IMR-90 (cell line): ENCODE measurements around the gene BBS7. TPM values are rescaled to one million over a fixed set of nuclear protein-coding genes. Genes with fewer than 3 reads are reported as not detected.
A peak's percentile ranks its signal among the peaks of the same experiment; 100 is the strongest.

ENCODE experiments used
- ATAC-seq: fragments of 200-7000 bp; cut with Tn5 transposase; 2 replicates; pipeline ENCODE4 v1.9.1; 2020; ENCODE audit warnings: low read depth, mild to moderate bottlenecking, moderate library complexity
- BruUV-seq: library from RNA; stranded (reverse); fragments of 400-500 nt; replicated peaks from 2 replicates; lab custom pipeline; 2021; lab: Mats Ljungman, UMichigan
- CTCF ChIA-PET: fragments of 300-600 bp; formaldehyde crosslinking; extraction: SDS; loops from one replicate; lab custom pipeline; 2021; ENCODE audit warnings: antibody characterized with exemption; lab: Yijun Ruan, JAX
- POLR2A ChIA-PET: fragments of 300-600 bp; sonication (Branson Sonifier 250); formaldehyde crosslinking; loops from one replicate; lab custom pipeline; 2022; ENCODE audit warnings: antibody characterized with exemption; ENCODE audit not compliant: unreplicated experiment; lab: Charles Lee
- DNase-seq: peaks from one replicate; pipeline ENCODE4 v3.0.0; 2013
- H2AFZ ChIP-seq: replicated peaks from 2 replicates; pipeline ENCODE3; 2013; ENCODE audit warnings: low read length, mild to moderate bottlenecking; ENCODE audit not compliant: poor library complexity
- H2AK5ac ChIP-seq: 2 replicates; pipeline ENCODE4 v1.6.1; 2013; ENCODE audit warnings: low read depth, low read length, inconsistent platforms
- H2AK9ac ChIP-seq: replicated peaks from 2 replicates; pipeline ENCODE3; 2013; ENCODE audit warnings: mild to moderate bottlenecking, low read depth, low read length, moderate library complexity; ENCODE audit not compliant: poor library complexity
- H2BK120ac ChIP-seq: 2 replicates; pipeline ENCODE4 v1.6.1; 2013; ENCODE audit warnings: low read depth, low read length, inconsistent platforms
- H2BK15ac ChIP-seq: 3 replicates; pipeline ENCODE4 v1.6.1; 2013; ENCODE audit warnings: low read depth, low read length, inconsistent platforms
- H2BK20ac ChIP-seq: 2 replicates; pipeline ENCODE4 v1.6.1; 2013; ENCODE audit warnings: low read depth, mild to moderate bottlenecking, inconsistent platforms, low read length, moderate library complexity
- H2BK5ac ChIP-seq: 2 replicates; pipeline ENCODE4 v1.6.1; 2013; ENCODE audit warnings: mild to moderate bottlenecking, low read depth, low read length, inconsistent platforms; ENCODE audit not compliant: poor library complexity, severe bottlenecking
- H3K14ac ChIP-seq: replicated peaks from 2 replicates; pipeline ENCODE4 v1.6.1; 2013; ENCODE audit warnings: low read depth, low read length, inconsistent platforms
- H3K18ac ChIP-seq: 2 replicates; pipeline ENCODE4 v1.6.1; 2013; ENCODE audit warnings: low read depth, low read length, control low read depth
- H3K23ac ChIP-seq: 2 replicates; pipeline ENCODE4 v1.6.1; 2013; ENCODE audit warnings: low read depth, low read length, inconsistent platforms
- H3K27ac ChIP-seq: 2 replicates; pipeline ENCODE4 v1.5.1; 2013; ENCODE audit warnings: mild to moderate bottlenecking, control low read depth, low read length; ENCODE audit not compliant: insufficient read depth
- H3K27me3 ChIP-seq: 2 replicates; pipeline ENCODE4 v1.6.1; 2013; ENCODE audit warnings: low read length; ENCODE audit not compliant: control insufficient read depth, insufficient read depth
- H3K36me3 ChIP-seq: 2 replicates; pipeline ENCODE4 v1.6.1; 2013; ENCODE audit warnings: low read length, mixed read lengths; ENCODE audit not compliant: control insufficient read depth, insufficient read depth
- H3K4ac ChIP-seq: 2 replicates; pipeline ENCODE4 v1.6.1; 2013; ENCODE audit warnings: low read depth, low read length, inconsistent platforms
- H3K4me1 ChIP-seq: 2 replicates; pipeline ENCODE4 v1.6.1; 2013; ENCODE audit warnings: low read length, mixed read lengths; ENCODE audit not compliant: control insufficient read depth, insufficient read depth
- H3K4me2 ChIP-seq: 2 replicates; pipeline ENCODE4 v1.6.1; 2013; ENCODE audit warnings: low read depth, mild to moderate bottlenecking, control low read depth, low read length, moderate library complexity
- H3K4me3 ChIP-seq: 2 replicates; pipeline ENCODE4 v1.5.1; 2013; ENCODE audit warnings: low read depth, mild to moderate bottlenecking, control low read depth, low read length, moderate library complexity; ENCODE audit not compliant: insufficient read depth
- H3K56ac ChIP-seq: 2 replicates; pipeline ENCODE4 v1.6.1; 2013; ENCODE audit warnings: low read length, inconsistent platforms; ENCODE audit not compliant: insufficient read depth; ENCODE audit errors: extremely low read depth
- H3K79me1 ChIP-seq, 2 experiments: 2 replicates each; pipeline ENCODE4 v1.6.1; 2013; ENCODE audit warnings: low read length in 2 of 2, inconsistent platforms in 1 of 2, low read depth in 1 of 2
- H3K9ac ChIP-seq: 2 replicates; pipeline ENCODE4 v1.6.1; 2013; ENCODE audit warnings: low read depth, low read length, control low read depth
- H3K9me1 ChIP-seq: 2 replicates; pipeline ENCODE4 v1.6.1; 2013; ENCODE audit warnings: low read length, inconsistent platforms; ENCODE audit not compliant: insufficient read depth
- H3K9me3 ChIP-seq: 2 replicates; pipeline ENCODE4 v1.6.1; 2013; ENCODE audit warnings: low read length; ENCODE audit not compliant: control insufficient read depth, insufficient read depth
- H4K20me1 ChIP-seq: 2 replicates; pipeline ENCODE4 v1.6.1; 2013; ENCODE audit warnings: low read length, inconsistent platforms; ENCODE audit not compliant: insufficient read depth
- H4K5ac ChIP-seq: 2 replicates; pipeline ENCODE4 v1.6.1; 2013; ENCODE audit warnings: mild to moderate bottlenecking, low read depth, low read length, control low read depth
- H4K8ac ChIP-seq, 2 experiments: 2 replicates each; pipeline ENCODE4 v1.6.1; 2013; ENCODE audit warnings: low read depth in 2 of 2, low read length in 2 of 2, control low read depth in 1 of 2, inconsistent platforms in 1 of 2
- H4K91ac ChIP-seq: 2 replicates; pipeline ENCODE4 v1.6.1; 2013; ENCODE audit warnings: low read depth, low read length, inconsistent platforms; ENCODE audit not compliant: insufficient read depth
- CEBPB ChIP-seq: IDR thresholded peaks from 2 replicates; pipeline ENCODE4 v1.6.1; 2012; ENCODE audit warnings: low read depth, low read length, improper control_type of control experiment
- FOS ChIP-seq: fragments of 150-350 bp; IDR thresholded peaks from 2 replicates; pipeline ENCODE4 v1.6.1; 2016; ENCODE audit warnings: low read depth, low read length
- MXI1 ChIP-seq: IDR thresholded peaks from 2 replicates; pipeline ENCODE4 v1.6.1; 2012; ENCODE audit warnings: low read depth, mild to moderate bottlenecking, low read length, moderate library complexity, borderline replicate concordance
- WGBS, 2 experiments: methylation state at CpG; one replicate each; pipeline versions ENCODE4 v1.1.5 to v1.1.7; 2013; ENCODE audit warnings: missing lambda C conversion rate in 2 of 2; ENCODE audit not compliant: insufficient read length in 1 of 2; ENCODE audit errors: extremely low coverage in 2 of 2; 5-methylcytosine and 5-hydroxymethylcytosine counted together
- dilution Hi-C: fragments of 300-500 bp; cut with HindIII; formaldehyde crosslinking; loops from one replicate; pipeline ENCODE4 v1.14.3; 2018; ENCODE audit warnings: low sequenced_read_pairs; ENCODE audit not compliant: unreplicated experiment
- in situ Hi-C: fragments of 300-500 bp; cut with MboI; formaldehyde crosslinking; loops from 3 replicates; pipeline ENCODE4 v1.14.3; 2019; ENCODE audit warnings: low sequenced_read_pairs, inconsistent platforms, mixed read lengths
- intact Hi-C: fragments of 100-400 bp; cut with micrococcal nuclease; formaldehyde crosslinking; loops from 2 replicates; pipeline ENCODE4 v1.10.0; 2022
- polyA plus RNA-seq, 3 experiments: library from polyadenylated mRNA; depleted of rRNA; stranded (reverse); fragments of >200 nt; gene quantifications; 2 replicates each; pipeline ENCODE4 v1.2.3, GENCODE V29; 2012; ENCODE audit warnings: low replicate concordance in 1 of 3
- total RNA-seq: library from RNA; depleted of rRNA; stranded (reverse); fragments of >200 nt; gene quantifications from 2 replicates; pipeline ENCODE4 v1.2.3, GENCODE V29; 2012

Gene BBS7
- total and polyA plus RNA-seq, 2 of the 4 experiments (the other 2 are of a cell fraction): 23.0 to 32.3 TPM

GRCh38 chr4:121827853-121828252, 42.4 kb downstream of the BBS7 start:
- Histone ChIP-seq H4K91ac (no peak overlapping the region), H3K9me3 (no peaks in the 10 kb centered on the region)
- no TSS peak for BruUV-seq

More at GRCh38 chr4:121827853-121828252, 42.4 kb downstream of the BBS7 start:
- Histone ChIP-seq H3K4me2 (no peak overlapping the region), H4K20me1 (no peaks in the 10 kb centered on the region), H2BK5ac (no peak overlapping the region), H3K36me3 (peaks cover 8% of the 10 kb centered on the region), H3K9ac (no peak overlapping the region), H3K56ac (no peak overlapping the region), H3K27me3 (no peaks in the 10 kb centered on the region), H3K23ac (no peak overlapping the region), H3K4me3 (no peak overlapping the region), H2AK9ac (no peak overlapping the region), H2BK20ac (no peak overlapping the region), H3K14ac (no peak overlapping the region), H2AFZ (no peak overlapping the region), H3K9me1 (no peaks in the 10 kb centered on the region; the same call in 1 of the 2 replicates), H3K4me1 (no peaks in the 10 kb centered on the region), H4K5ac (no peak overlapping the region), H3K18ac (no peak overlapping the region), H3K79me1 (0 out of 4 replicates have a peak, but pooled peaks cover 0 to 2% of the 10 kb centered on the region in 2 experiments), H4K8ac (no peak overlapping the region), H3K27ac (no peak overlapping the region), H2BK120ac (no peak overlapping the region), H3K4ac (no peak overlapping the region), H2BK15ac (no peak overlapping the region), H2AK5ac (no peak overlapping the region)
- DNase-seq: peak; percentile 64
- TF ChIP-seq FOS (peak; percentile 21; the same call in 1 of the 2 replicates), MXI1 (no peak), CEBPB (peak; percentile 48; the same call in 1 of the 2 replicates)
- WGBS, 2 experiments: no CpG with 5 or more reads among the region's 1 CpG
- ChIA-PET POLR2A (no interaction called here), CTCF (interaction anchor here (0.6 to 1.3 kb wide), 2 partner anchors 91 to 132 kb away, joined by 3 read pairs; no protein-coding TSS in a partner anchor)
- intact Hi-C loops (loop anchor here (10.0 kb wide), 1 partner anchor 453 kb away; no protein-coding TSS in a partner anchor), in situ Hi-C loops (no loop called here), dilution Hi-C loops (no loop called here)
- ATAC-seq: no peak
